ENCODE data around the gene PRRC2B. TPM values are rescaled to one million over a fixed set of nuclear protein-coding genes. Genes with fewer than 3 reads are reported as not detected.

PRRC2B gene
- total and polyA plus RNA-seq, 4 donors: 10.3 to 44.3 (median 27.0) TPM

GRCh38 chr9:131418143-131419025, 24.5 kb downstream of the PRRC2B start:
- no peak for DNase-seq (ENCODE audit: low spot score)
- no peak overlapping the region for H3K9ac ChIP-seq (ENCODE audit: low read depth in 1 of 2, low read length in 2 of 2)
- H3K27me3 ChIP-seq (ENCODE audit: control insufficient read depth in 4 of 4, insufficient read depth in 4 of 4, low read length in 3 of 4): no peaks in the 10 kb centered on the region
- WGBS: 45% methylated on average over 7 of the region's 7 CpGs
- peaks cover 34 to 54% (median 46%) of the 10 kb centered on the region in 4 donors for H3K4me1 ChIP-seq (ENCODE audit: control insufficient read depth in 4 of 4, insufficient read depth in 4 of 4, low read length in 3 of 4)
- TF ChIP-seq FOXA2 (IDR thresholded peaks at IDR 0.05): peak; percentile 54
- TF ChIP-seq ATF3 (IDR thresholded peaks at IDR 0.05): no peak
- no peak for TF ChIP-seq GABPA (IDR thresholded peaks at IDR 0.05 in 1 of 2, conservative IDR thresholded peaks at IDR 0.05 in 1 of 2)
- TF ChIP-seq FOXA1 (IDR thresholded peaks at IDR 0.05): peak; percentile 20
- peak in 1 of 2 donors; percentile 10 for TF ChIP-seq HNF4A (conservative IDR thresholded peaks at IDR 0.05)
- no peak for TF ChIP-seq HNF4G (IDR thresholded peaks at IDR 0.05)
- no peak for TF ChIP-seq NR2F2 (IDR thresholded peaks at IDR 0.05)
- no peak for TF ChIP-seq CTCF (IDR thresholded peaks at IDR 0.05; ENCODE audit: low read depth, low read length, missing input control)
- peak; percentile 20 to 66 for TF ChIP-seq JUND (IDR thresholded peaks at IDR 0.05)
- no peak for TF ChIP-seq EGR1 (IDR thresholded peaks at IDR 0.05; ENCODE audit: low read depth in 2 of 2)
- no peak for TF ChIP-seq YY1 (IDR thresholded peaks at IDR 0.05)
- no peak overlapping the region for H3K4me3 ChIP-seq (ENCODE audit: low read depth in 1 of 3, low read length in 3 of 3)
- no peaks in the 10 kb centered on the region for H3K36me3 ChIP-seq (ENCODE audit: control insufficient read depth in 4 of 4, insufficient read depth in 3 of 4, low read depth in 1 of 4, low read length in 3 of 4)
- peak overlapping the region; percentile 63 to 64 for H3K27ac ChIP-seq (ENCODE audit: low read depth in 1 of 2, low read length in 2 of 2)
- H3K9me3 ChIP-seq (ENCODE audit: control insufficient read depth in 4 of 4, low read length in 3 of 4): no peaks in the 10 kb centered on the region

- Histone ChIP-seq H3K27ac (ENCODE audit: low read depth in 1 of 2, low read length in 2 of 2) (peak overlapping the region; percentile 63 to 64), H3K4me1 (ENCODE audit: control insufficient read depth in 4 of 4, insufficient read depth in 4 of 4, low read length in 3 of 4) (peaks cover 34 to 61% (median 50%) of the 10 kb centered on the region in 4 donors), H3K36me3 (ENCODE audit: control insufficient read depth in 4 of 4, insufficient read depth in 3 of 4, low read depth in 1 of 4, low read length in 3 of 4) (no peaks in the 10 kb centered on the region), H3K9me3 (ENCODE audit: control insufficient read depth in 4 of 4, low read length in 3 of 4) (no peaks in the 10 kb centered on the region), H3K4me3 (ENCODE audit: low read depth in 1 of 3, low read length in 3 of 3) (no peak overlapping the region), H3K27me3 (ENCODE audit: control insufficient read depth in 4 of 4, insufficient read depth in 4 of 4, low read length in 3 of 4) (no peaks in the 10 kb centered on the region), H3K9ac (ENCODE audit: low read depth in 1 of 2, low read length in 2 of 2) (no peak overlapping the region)
- TF ChIP-seq GABPA (IDR thresholded peaks at IDR 0.05 in 1 of 2, conservative IDR thresholded peaks at IDR 0.05 in 1 of 2): no peak
- TF ChIP-seq JUND (IDR thresholded peaks at IDR 0.05): no peak
- TF ChIP-seq YY1 (IDR thresholded peaks at IDR 0.05): no peak
- TF ChIP-seq HNF4G (IDR thresholded peaks at IDR 0.05): no peak
- no peak for TF ChIP-seq RAD21 (IDR thresholded peaks at IDR 0.05)
- no peak for TF ChIP-seq RXRA (IDR thresholded peaks at IDR 0.05)
- TF ChIP-seq ZBTB33 (IDR thresholded peaks at IDR 0.05): no peak
- no peak for TF ChIP-seq FOXA2 (IDR thresholded peaks at IDR 0.05)
- TF ChIP-seq REST (IDR thresholded peaks at IDR 0.05): no peak
- TF ChIP-seq CTCF (IDR thresholded peaks at IDR 0.05; ENCODE audit: low read depth, low read length, missing input control): no peak
- DNase-seq (ENCODE audit: low spot score): no peak
- 77% methylated on average over 8 of the region's 8 CpGs for WGBS
These were observed 25.2 kb downstream of the PRRC2B start for GRCh38 chr9:131419026-131419614.

All from liver (tissue), 9 donors.